Measurements from ENCODE around the gene NME3. TPM values are rescaled to one million over a fixed set of nuclear protein-coding genes. Genes with fewer than 3 reads are reported as not detected.

Gene NME3
- total RNA-seq, 5 donors from 2014 or later (not counting 1 experiment from before 2014, with no cell fraction given) = 45.1 to 95.9 (median 87.5) TPM

- peak within 1 kb of the TSS; percentile 75 to 91 (median 89) for H3K4me3 Mint-ChIP-seq
- H3K36me3 Mint-ChIP-seq = no peaks in the 10 kb centered on the region
- H3K27me3 Mint-ChIP-seq = no peaks in the 10 kb centered on the region
- Histone ChIP-seq H3K9me3 (no peaks in the 10 kb centered on the region), H3K4me3 (ENCODE audit: control insufficient read depth in 1 of 2, extremely low read depth in 1 of 2, low read length in 1 of 2) (peak within 1 kb of the TSS; percentile 72 to 73), H3K36me3 (ENCODE audit: control insufficient read depth in 2 of 2, extremely low read depth in 1 of 2, insufficient read depth in 1 of 2, low read length in 1 of 2) (peaks cover 16 to 48% of the 10 kb centered on the region in 2 donors), H3K4me1 (ENCODE audit: control insufficient read depth in 1 of 2, extremely low read depth in 1 of 2, insufficient read depth in 2 of 2, low read length in 2 of 2) (peaks cover 2 to 70% of the 10 kb centered on the region in 2 experiments), H3K27me3 (replicated peaks in 1 of 2; ENCODE audit: control insufficient read depth in 2 of 2, extremely low read depth in 1 of 2, insufficient read depth in 2 of 2, low read length in 1 of 2) (no peaks in the 10 kb centered on the region), H3K27ac (ENCODE audit: low read length) (peak within 1 kb of the TSS; percentile 57)
- H3K4me1 Mint-ChIP-seq = peaks cover 10 to 44% (median 34%) of the 10 kb centered on the region in 3 donors
- WGBS (ENCODE audit: insufficient coverage) = under 1% methylated on average over 99 of the region's 102 CpGs
- no peaks in the 10 kb centered on the region for H3K9me3 Mint-ChIP-seq
- DNase-seq (peak; percentile 87 to 99 (median 94)), ATAC-seq (replicated peaks in 1 of 4) (peak; percentile 87 to 88 (median 87))
- POLR2A ChIA-PET = interaction anchor here (0.5 to 1.2 kb wide), 7 partner anchors 10 to 706 kb away, joined by 3 to 7 read pairs (median 4); partner anchors contain the start of genes RPS2 (in 1 of the 2), TRAF7 (in 1 of the 2) and UQCC4 (in 1 of the 2)
- CTCF ChIA-PET = interaction anchor here (0.5 to 1.3 kb wide), 15 partner anchors 8 to 1447 kb away, joined by 3 to 16 read pairs (median 4); partner anchors contain the start of genes EME2 (in 1 of the 2), FAHD1 (in 1 of the 2), HAGH (in 1 of the 2) and JPT2 (in 1 of the 2)
- H3K27ac Mint-ChIP-seq = peak within 1 kb of the TSS; percentile 86 to 88
Measured at GRCh38 chr16:1782408-1783264, 11.3 kb upstream of the NME3 start, which contains the start of the genes NUBP2 and SPSB3. Gene NUBP2, plus strand, starts transcription at chr16:1782960. Its CDS starts 61 bp downstream, at chr16:1783021. Gene SPSB3, minus strand, starts transcription at chr16:1782571. Its CDS starts 1,088 bp downstream, at chr16:1781483.

GRCh38 chr16:1781758-1782407 is 10.5 kb upstream of the NME3 start:
- Mint-ChIP-seq H3K9me3 (no peaks in the 10 kb centered on the region), H3K4me3 (peak overlapping the region; percentile 75 to 91 (median 82)), H3K27ac (peak overlapping the region; percentile 78 to 79), H3K4me1 (peaks cover 10 to 44% (median 34%) of the 10 kb centered on the region in 3 donors), H3K27me3 (no peaks in the 10 kb centered on the region), H3K36me3 (no peaks in the 10 kb centered on the region)
- ATAC-seq (replicated peaks in 1 of 4) (peak in 3 of 4 experiments; percentile 20 to 29 (median 25)), DNase-seq (peak in 19 of 35 experiments; percentile 17 to 57 (median 32))
- H3K4me3 ChIP-seq (ENCODE audit: control insufficient read depth in 1 of 2, extremely low read depth in 1 of 2, low read length in 1 of 2) = peak overlapping the region; percentile 72 to 73
- peaks cover 2 to 67% of the 10 kb centered on the region in 2 experiments for H3K4me1 ChIP-seq (ENCODE audit: control insufficient read depth in 1 of 2, extremely low read depth in 1 of 2, insufficient read depth in 2 of 2, low read length in 2 of 2)
- peaks cover 22 to 46% of the 10 kb centered on the region in 2 donors for H3K36me3 ChIP-seq (ENCODE audit: control insufficient read depth in 2 of 2, extremely low read depth in 1 of 2, insufficient read depth in 1 of 2, low read length in 1 of 2)
- ChIA-PET CTCF (interaction anchor here in 1 of 2 donors (0.5 to 1.2 kb wide), 11 partner anchors 10 to 1446 kb away, joined by 3 to 16 read pairs (median 4); partner anchors contain the start of genes EME2, FAHD1, HAGH and MAPK8IP3), POLR2A (interaction anchor here in 1 of 2 donors (0.5 to 1.2 kb wide), 5 partner anchors 10 to 374 kb away, joined by 3 to 7 read pairs (median 5); partner anchors contain the start of genes RPS2, TRAF7 and UQCC4)
- under 1% methylated on average over 69 of the region's 70 CpGs for WGBS (ENCODE audit: insufficient coverage)
- no peaks in the 10 kb centered on the region for H3K9me3 ChIP-seq
- no peaks in the 10 kb centered on the region for H3K27me3 ChIP-seq (replicated peaks in 1 of 2; ENCODE audit: control insufficient read depth in 2 of 2, extremely low read depth in 1 of 2, insufficient read depth in 2 of 2, low read length in 1 of 2)
- peak overlapping the region; percentile 29 for H3K27ac ChIP-seq (ENCODE audit: low read length)

GRCh38 chr16:1781254-1781653 is 9.9 kb upstream of the NME3 start:
- Histone ChIP-seq H3K27ac (ENCODE audit: low read length) (peak overlapping the region; percentile 29), H3K9me3 (no peaks in the 10 kb centered on the region), H3K4me1 (ENCODE audit: control insufficient read depth in 1 of 2, extremely low read depth in 1 of 2, insufficient read depth in 2 of 2, low read length in 2 of 2) (peaks cover 2 to 63% of the 10 kb centered on the region in 2 experiments), H3K36me3 (ENCODE audit: control insufficient read depth in 2 of 2, extremely low read depth in 1 of 2, insufficient read depth in 1 of 2, low read length in 1 of 2) (peaks cover 19 to 45% of the 10 kb centered on the region in 2 donors), H3K27me3 (replicated peaks in 1 of 2; ENCODE audit: control insufficient read depth in 2 of 2, extremely low read depth in 1 of 2, insufficient read depth in 2 of 2, low read length in 1 of 2) (no peaks in the 10 kb centered on the region), H3K4me3 (ENCODE audit: control insufficient read depth in 1 of 2, extremely low read depth in 1 of 2, low read length in 1 of 2) (peak overlapping the region; percentile 72 to 73)
- peaks cover 10 to 44% (median 34%) of the 10 kb centered on the region in 3 donors for H3K4me1 Mint-ChIP-seq
- peak overlapping the region; percentile 78 to 79 for H3K27ac Mint-ChIP-seq
- H3K27me3 Mint-ChIP-seq = no peaks in the 10 kb centered on the region
- CTCF ChIA-PET = interaction anchor here in 1 of 2 donors (0.5 to 1.2 kb wide), 3 partner anchors 24 to 161 kb away, joined by 3 to 6 read pairs (median 3); no protein-coding TSS in a partner anchor
- H3K36me3 Mint-ChIP-seq = no peaks in the 10 kb centered on the region
- DNase-seq = no peak
- H3K9me3 Mint-ChIP-seq = no peaks in the 10 kb centered on the region
- ATAC-seq (replicated peaks in 1 of 4) = no peak
- WGBS (ENCODE audit: insufficient coverage) = 84% methylated on average over 20 of the region's 20 CpGs
- POLR2A ChIA-PET = no interaction called here
- H3K4me3 Mint-ChIP-seq = peak overlapping the region; percentile 75 to 82 (median 81)

GRCh38 chr16:1780677-1781072 is 9.3 kb upstream of the NME3 start:
- no peak overlapping the region for H3K4me3 ChIP-seq (ENCODE audit: control insufficient read depth in 1 of 2, extremely low read depth in 1 of 2, low read length in 1 of 2)
- ChIA-PET CTCF (no interaction called here), POLR2A (no interaction called here)
- WGBS (ENCODE audit: insufficient coverage) = 100% methylated on average over 2 of the region's 6 CpGs
- H3K4me1 ChIP-seq (ENCODE audit: control insufficient read depth in 1 of 2, extremely low read depth in 1 of 2, insufficient read depth in 2 of 2, low read length in 2 of 2) = peaks cover 2 to 57% of the 10 kb centered on the region in 2 experiments
- H3K27ac ChIP-seq (ENCODE audit: low read length) = peak overlapping the region; percentile 29
- DNase-seq (no peak), ATAC-seq (replicated peaks in 1 of 4) (no peak)
- no peaks in the 10 kb centered on the region for H3K27me3 ChIP-seq (replicated peaks in 1 of 2; ENCODE audit: control insufficient read depth in 2 of 2, extremely low read depth in 1 of 2, insufficient read depth in 2 of 2, low read length in 1 of 2)
- Mint-ChIP-seq H3K36me3 (no peaks in the 10 kb centered on the region), H3K4me1 (peaks cover 10 to 40% (median 31%) of the 10 kb centered on the region in 3 donors), H3K27me3 (no peaks in the 10 kb centered on the region), H3K27ac (peak overlapping the region; percentile 16 to 23), H3K9me3 (no peaks in the 10 kb centered on the region), H3K4me3 (peak overlapping the region; percentile 75 to 82 (median 81))
- no peaks in the 10 kb centered on the region for H3K9me3 ChIP-seq
- H3K36me3 ChIP-seq (ENCODE audit: control insufficient read depth in 2 of 2, extremely low read depth in 1 of 2, insufficient read depth in 1 of 2, low read length in 1 of 2) = peaks cover 22 to 45% of the 10 kb centered on the region in 2 donors

GRCh38 chr16:1779741-1780676 is 8.7 kb upstream of the NME3 start:
- Histone ChIP-seq H3K4me1 (ENCODE audit: control insufficient read depth in 1 of 2, extremely low read depth in 1 of 2, insufficient read depth in 2 of 2, low read length in 2 of 2) (peaks cover 2 to 55% of the 10 kb centered on the region in 2 experiments), H3K9me3 (no peaks in the 10 kb centered on the region), H3K36me3 (ENCODE audit: control insufficient read depth in 2 of 2, extremely low read depth in 1 of 2, insufficient read depth in 1 of 2, low read length in 1 of 2) (peaks cover 22 to 42% of the 10 kb centered on the region in 2 donors), H3K27me3 (replicated peaks in 1 of 2; ENCODE audit: control insufficient read depth in 2 of 2, extremely low read depth in 1 of 2, insufficient read depth in 2 of 2, low read length in 1 of 2) (no peaks in the 10 kb centered on the region), H3K4me3 (ENCODE audit: control insufficient read depth in 1 of 2, extremely low read depth in 1 of 2, low read length in 1 of 2) (no peak overlapping the region), H3K27ac (ENCODE audit: low read length) (no peak overlapping the region)
- peak overlapping the region; percentile 75 to 82 (median 81) for H3K4me3 Mint-ChIP-seq
- ATAC-seq (replicated peaks in 1 of 4) (no peak), DNase-seq (peak in 1 of 35 experiments; percentile 0)
- 92% methylated on average over 20 of the region's 27 CpGs for WGBS (ENCODE audit: insufficient coverage)
- no peaks in the 10 kb centered on the region for H3K9me3 Mint-ChIP-seq
- no peaks in the 10 kb centered on the region for H3K36me3 Mint-ChIP-seq
- ChIA-PET POLR2A (no interaction called here), CTCF (no interaction called here)
- no peaks in the 10 kb centered on the region for H3K27me3 Mint-ChIP-seq
- H3K27ac Mint-ChIP-seq = no peak overlapping the region
- peaks cover 10 to 39% (median 25%) of the 10 kb centered on the region in 3 donors for H3K4me1 Mint-ChIP-seq

Measured in T-cell (primary cell).